GM19043 (cell line): Measurements from ENCODE around the gene FKBP1B.
"Not testable (repeated sequence)": the region's sequence is repeated elsewhere in the genome, so short reads cannot be mapped to it uniquely, and the experiment has no call there.

Experiments used
- ATAC-seq: cut with Tn5 transposase; IDR thresholded peaks from one replicate; pipeline ENCODE4 v1.9.1; 2021; ENCODE audit warnings: low read depth; ENCODE audit not compliant: unreplicated experiment

The FKBP1B gene

DNA sequence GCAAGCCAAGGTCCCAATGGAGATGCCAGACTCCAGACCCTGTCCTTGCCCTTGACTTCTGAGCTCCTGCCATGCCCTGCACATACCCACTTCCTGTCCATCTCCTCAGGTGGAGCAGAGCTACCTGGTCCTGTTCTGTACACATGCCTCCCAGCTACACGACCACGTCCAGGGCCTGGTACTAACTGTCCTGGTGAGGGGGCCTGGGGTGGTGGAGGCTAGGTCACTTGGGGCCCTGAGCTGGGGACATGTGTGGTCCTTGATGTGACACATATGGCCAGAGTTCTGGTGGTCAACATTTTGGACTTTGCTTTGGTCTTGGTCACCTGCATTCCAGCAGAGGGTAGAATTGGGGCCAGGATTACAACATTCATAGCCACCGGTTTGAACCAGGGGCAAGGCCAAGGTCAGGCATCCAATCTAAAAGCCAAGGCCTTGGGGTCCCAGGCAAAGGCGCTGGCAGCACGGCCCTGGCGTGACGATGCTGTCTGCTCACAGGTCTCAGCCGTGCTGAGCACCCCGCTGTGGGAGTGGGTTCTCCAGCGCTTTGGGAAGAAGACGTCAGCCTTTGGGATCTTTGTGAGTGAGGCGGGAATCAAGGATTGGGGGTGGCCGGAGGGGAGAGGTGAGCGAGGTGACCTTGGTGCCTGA lies 27.1 kb upstream of the FKBP1B start:
- no peak for ATAC-seq

DNA sequence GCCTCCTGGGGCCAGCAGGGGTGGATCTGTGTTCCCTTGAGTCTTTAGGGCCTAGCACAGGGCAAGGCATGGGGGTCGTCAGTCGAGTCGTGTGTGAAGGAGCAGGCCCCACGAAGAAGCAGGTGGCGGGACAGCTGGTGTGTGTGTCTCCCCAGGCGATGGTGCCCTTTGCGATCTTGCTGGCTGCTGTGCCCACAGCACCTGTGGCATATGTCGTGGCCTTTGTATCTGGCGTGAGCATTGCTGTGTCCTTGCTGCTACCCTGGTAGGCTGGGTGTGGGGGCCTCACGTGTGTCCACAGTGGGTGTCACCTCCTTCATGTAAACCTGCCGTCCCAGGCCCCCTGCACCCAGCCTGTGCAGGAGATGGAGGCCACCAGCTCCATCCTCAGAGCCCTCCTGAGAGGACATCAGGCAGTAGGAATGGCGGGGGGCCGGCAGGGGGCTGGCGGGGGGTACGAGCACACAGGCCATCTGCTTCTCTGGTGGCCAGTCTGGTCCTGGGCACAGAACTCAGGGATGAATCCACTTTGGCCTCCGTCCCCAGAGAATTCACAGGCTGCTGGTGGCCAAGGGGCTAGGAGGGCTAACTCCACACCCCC lies 26.5 kb upstream of the FKBP1B start:
- ATAC-seq = no peak

GRCh38 chr2:24024018-24024417 lies 25.5 kb upstream of the FKBP1B start:
- no peak for ATAC-seq

DNA sequence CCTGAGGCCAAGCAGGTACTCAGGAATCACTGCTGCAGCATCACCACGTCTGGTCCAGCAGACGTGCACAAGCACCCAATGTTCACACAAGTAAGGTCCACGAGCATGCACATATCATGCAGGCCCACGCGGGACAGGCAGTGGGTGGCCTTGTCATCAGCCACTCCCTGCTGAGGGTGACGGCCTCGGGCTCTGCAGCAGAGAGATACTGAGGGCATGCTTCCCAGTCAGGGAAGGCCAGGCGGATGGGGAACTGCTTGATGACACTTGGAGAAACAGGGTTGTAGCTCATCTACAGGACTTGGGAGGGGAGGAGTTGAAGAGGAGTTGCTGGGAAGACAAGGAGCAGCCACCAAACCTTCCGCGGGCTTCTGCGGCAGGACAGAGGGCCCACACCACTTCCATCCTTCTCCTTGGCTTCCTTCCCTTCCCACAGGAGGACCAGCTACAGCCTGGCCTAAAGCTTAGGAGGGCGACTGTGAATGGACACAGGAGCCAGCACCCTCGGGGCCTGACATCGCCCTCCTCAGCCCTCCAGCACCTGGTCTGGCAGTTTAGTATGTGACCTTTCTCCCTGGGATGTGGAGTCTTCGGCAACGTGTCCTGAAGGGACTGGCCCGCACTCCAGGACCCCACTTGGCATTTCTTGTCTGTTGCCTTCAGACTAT lies 24.4 kb upstream of the FKBP1B start:
- no peak for ATAC-seq

DNA sequence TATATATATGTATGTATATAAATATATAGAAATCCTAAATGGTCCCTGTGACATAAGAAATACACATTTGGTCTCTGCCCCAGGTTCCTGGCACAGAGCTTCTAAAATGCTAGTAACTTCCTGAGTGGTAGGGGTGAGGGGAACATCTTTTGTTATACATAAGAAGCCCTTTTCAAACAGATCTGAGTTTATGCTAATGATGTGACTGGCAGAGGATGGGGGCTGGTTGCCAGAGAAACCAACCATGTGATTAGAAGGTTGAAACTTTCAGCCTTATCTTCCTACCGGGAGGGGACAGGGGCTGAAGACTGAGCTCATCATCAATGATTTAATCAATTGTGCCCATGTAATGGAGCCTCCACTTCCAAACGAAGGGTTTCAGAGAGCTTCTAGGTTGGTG lies 23.3 kb upstream of the FKBP1B start:
- ATAC-seq = no peak

GRCh38 chr2:24038786-24039499 lies 10.6 kb upstream of the FKBP1B start:
- ATAC-seq = no peak

GRCh38 chr2:24040511-24040910 lies 9.0 kb upstream of the FKBP1B start:
- ATAC-seq = no peak

DNA sequence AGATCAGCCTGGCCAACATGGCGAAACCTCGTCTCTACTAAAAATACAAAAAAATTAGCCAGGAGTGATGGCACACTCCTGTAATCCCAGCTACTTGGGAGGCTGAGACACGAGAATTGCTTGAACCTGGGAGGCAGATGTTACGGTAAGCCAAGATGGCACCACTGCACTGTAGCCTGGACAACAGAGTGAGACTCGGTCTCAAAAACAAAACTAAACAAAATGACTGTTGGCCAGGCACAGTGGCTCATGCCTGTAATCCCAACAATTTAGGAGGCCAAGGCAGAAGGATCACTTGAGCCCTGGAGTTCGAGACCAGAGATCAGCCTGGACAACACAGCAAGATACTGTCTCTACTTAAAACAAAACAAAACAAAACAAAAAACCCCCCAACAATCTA lies 6.4 kb upstream of the FKBP1B start:
- ATAC-seq = not testable (repeated sequence)

GRCh38 chr2:24045511-24046508 lies 3.7 kb upstream of the FKBP1B start:
- ATAC-seq = no peak

DNA sequence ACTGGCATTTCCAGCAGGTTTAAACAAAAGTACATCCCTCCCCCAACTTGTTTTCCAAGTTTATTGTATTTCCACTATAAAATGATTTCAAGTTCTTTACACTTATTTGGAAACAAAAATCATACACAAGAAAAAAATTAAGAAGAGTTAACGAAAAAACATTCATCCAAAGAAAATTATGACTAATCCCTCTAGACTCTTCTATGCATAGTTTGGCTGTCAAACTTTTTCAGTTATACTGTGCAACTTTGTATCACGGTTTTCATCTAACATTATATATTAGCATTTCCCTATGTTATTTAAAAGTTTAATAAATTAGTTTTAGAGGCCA lies 3.0 kb upstream of the FKBP1B start:
- ATAC-seq = no peak

GRCh38 chr2:24046930-24047702 lies 2.4 kb upstream of the FKBP1B start, which contains the start of gene WDCP:
TSS of gene WDCP (minus strand) at chr2:24047391. CDS start at chr2:24039494, 7,897 bp downstream.
- peak; percentile 99 for ATAC-seq

DNA sequence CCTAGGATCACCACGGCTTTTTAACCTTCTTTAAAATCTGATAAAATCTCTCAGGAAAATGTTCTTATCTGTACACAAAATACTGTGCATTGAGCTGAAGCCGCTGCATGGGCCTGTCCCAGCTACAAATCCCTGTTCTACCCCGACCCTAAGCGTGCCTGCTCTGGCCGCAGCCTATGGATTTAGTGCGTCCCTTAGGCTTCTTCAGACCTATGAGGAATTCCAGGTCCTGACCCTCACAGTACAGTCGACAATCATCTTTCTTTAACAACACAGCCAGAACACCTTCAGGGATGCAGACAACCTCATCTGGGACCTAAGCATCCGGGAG lies 1.9 kb upstream of the FKBP1B start:
- peak; percentile 2 for ATAC-seq

DNA sequence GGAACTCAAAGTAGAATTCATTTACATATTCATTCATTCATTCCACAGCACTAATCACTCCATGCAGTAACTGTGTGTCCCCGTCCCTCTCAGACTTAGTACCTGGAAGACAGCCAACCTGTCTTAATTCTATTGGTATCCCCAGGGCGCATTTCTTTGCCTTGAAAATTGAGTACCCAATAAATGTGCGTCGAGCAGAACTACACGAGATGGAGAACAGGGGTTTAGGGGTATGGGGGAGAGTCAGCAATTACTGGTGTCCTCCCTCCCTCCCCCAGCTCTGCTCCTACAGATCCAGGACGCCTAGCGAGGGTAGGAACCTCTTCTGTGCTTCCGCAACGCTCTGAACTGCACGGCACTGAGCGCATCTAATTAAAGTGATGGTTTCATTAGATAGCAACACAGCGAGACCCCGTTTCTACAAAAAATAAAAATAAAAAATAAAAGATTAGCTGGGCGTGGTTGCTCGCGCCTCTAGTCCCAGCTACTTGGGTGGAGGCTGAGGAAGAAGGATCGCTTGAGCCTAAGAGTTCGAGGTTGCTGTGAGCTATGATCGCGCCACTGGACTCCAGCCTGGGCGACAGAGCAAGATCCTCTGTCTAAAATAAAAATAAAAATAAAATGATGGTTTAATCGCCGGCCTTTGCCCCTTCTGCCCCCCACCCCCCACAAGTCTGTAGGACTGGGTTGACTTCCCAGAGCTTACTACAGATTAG lies 614 bp upstream of the FKBP1B start:
- ATAC-seq = no peak

- no peak for ATAC-seq
Measured at GRCh38 chr2:24050041-24050979, 769 bp downstream of the FKBP1B start.

GRCh38 chr2:24051833-24052232 lies 2.3 kb downstream of the FKBP1B start:
- ATAC-seq = no peak

DNA sequence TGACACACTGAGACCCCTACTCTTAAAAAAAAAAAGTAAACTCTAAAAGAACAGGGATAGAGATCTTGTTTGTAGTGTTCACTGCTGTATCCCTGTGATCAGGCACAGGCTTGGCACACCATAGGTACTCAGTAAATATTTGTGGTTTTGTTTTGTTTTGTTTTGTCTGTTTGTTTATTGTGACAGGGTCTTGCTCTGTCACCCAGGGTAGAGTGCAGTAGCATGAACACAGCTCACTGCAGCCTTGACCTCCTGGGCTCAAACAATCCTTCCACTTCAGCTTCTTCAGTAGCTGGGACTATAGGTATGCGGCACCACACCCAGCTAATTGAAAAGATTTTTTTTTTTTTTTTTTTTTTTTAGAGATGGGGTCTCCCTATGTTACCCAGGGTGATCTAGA lies 3.4 kb downstream of the FKBP1B start:
- ATAC-seq = no peak

- no peak for ATAC-seq
Measured at GRCh38 chr2:24054366-24055010, 4.9 kb downstream of the FKBP1B start.
